LoVo (cell line): ENCODE results near the gene COL4A1.
"Not testable (repeated sequence)": the region's sequence is repeated elsewhere in the genome, so short reads cannot be mapped to it uniquely, and the experiment has no call there.

Source experiments
- DNase-seq: peaks from one replicate; pipeline ENCODE4 v3.0.0-alpha.2; 2016; ENCODE audit warnings: low spot score

The COL4A1 gene

GRCh38 chr13:110131424-110131823, 175.5 kb downstream of the COL4A1 start:
- DNase-seq, result no peak

- DNase-seq, result no peak
These were observed 176.5 kb downstream of the COL4A1 start for GRCh38 chr13:110130431-110130830.

- DNase-seq, result no peak
These were observed 177.3 kb downstream of the COL4A1 start for GRCh38 chr13:110129539-110130186.

- no peak for DNase-seq
These were observed 177.9 kb downstream of the COL4A1 start for GRCh38 chr13:110129076-110129475.

GRCh38 chr13:110128546-110128945, 178.4 kb downstream of the COL4A1 start:
- no peak for DNase-seq

GRCh38 chr13:110127986-110128511, 178.9 kb downstream of the COL4A1 start:
- no peak for DNase-seq

GRCh38 chr13:110126391-110126961, 180.5 kb downstream of the COL4A1 start:
- DNase-seq, result peak; percentile 24

GRCh38 chr13:110125613-110126272, 181.2 kb downstream of the COL4A1 start:
- no peak for DNase-seq

- no peak for DNase-seq
These were observed 181.8 kb downstream of the COL4A1 start for GRCh38 chr13:110125157-110125556.

GRCh38 chr13:110124201-110124940, 182.6 kb downstream of the COL4A1 start:
- DNase-seq, result no peak

- DNase-seq, result no peak
These were observed 183.7 kb downstream of the COL4A1 start for GRCh38 chr13:110123041-110123809.

- DNase-seq, result no peak
These were observed 185.4 kb downstream of the COL4A1 start for GRCh38 chr13:110121422-110122083.

GRCh38 chr13:110119935-110120905, 186.7 kb downstream of the COL4A1 start:
- peak; percentile 22 for DNase-seq

GRCh38 chr13:110118106-110118505, 188.9 kb downstream of the COL4A1 start:
- no peak for DNase-seq

- DNase-seq, result no peak
These were observed 190.9 kb downstream of the COL4A1 start for GRCh38 chr13:110116072-110116487.

- no peak for DNase-seq
These were observed 191.4 kb downstream of the COL4A1 start for GRCh38 chr13:110115591-110115990.

GRCh38 chr13:110114316-110114715, 192.6 kb downstream of the COL4A1 start:
- no peak for DNase-seq

- DNase-seq, result no peak
These were observed 193.6 kb downstream of the COL4A1 start for GRCh38 chr13:110113284-110113764.

GRCh38 chr13:110112379-110112778, 194.6 kb downstream of the COL4A1 start:
- DNase-seq, result not testable (repeated sequence)

- no peak for DNase-seq
These were observed 196.2 kb downstream of the COL4A1 start for GRCh38 chr13:110110783-110111182.
